ENCODE data around the gene CFDP1.

CFDP1 gene

GRCh38 chr16:75423723-75424104 is 9.6 kb downstream of the CFDP1 start:
- Histone ChIP-seq H3K27ac (replicated peaks) (no peak overlapping the region), H3K27me3 (ENCODE audit: insufficient read depth, poor library complexity, severe bottlenecking) (no peaks in the 10 kb centered on the region), H3K4me3 (replicated peaks; ENCODE audit: insufficient read depth, low read length) (no peak overlapping the region)
- TF ChIP-seq GABPA (IDR thresholded peaks at IDR 0.05; ENCODE audit: low read depth) = no peak
- TF ChIP-seq, protein P1, sequence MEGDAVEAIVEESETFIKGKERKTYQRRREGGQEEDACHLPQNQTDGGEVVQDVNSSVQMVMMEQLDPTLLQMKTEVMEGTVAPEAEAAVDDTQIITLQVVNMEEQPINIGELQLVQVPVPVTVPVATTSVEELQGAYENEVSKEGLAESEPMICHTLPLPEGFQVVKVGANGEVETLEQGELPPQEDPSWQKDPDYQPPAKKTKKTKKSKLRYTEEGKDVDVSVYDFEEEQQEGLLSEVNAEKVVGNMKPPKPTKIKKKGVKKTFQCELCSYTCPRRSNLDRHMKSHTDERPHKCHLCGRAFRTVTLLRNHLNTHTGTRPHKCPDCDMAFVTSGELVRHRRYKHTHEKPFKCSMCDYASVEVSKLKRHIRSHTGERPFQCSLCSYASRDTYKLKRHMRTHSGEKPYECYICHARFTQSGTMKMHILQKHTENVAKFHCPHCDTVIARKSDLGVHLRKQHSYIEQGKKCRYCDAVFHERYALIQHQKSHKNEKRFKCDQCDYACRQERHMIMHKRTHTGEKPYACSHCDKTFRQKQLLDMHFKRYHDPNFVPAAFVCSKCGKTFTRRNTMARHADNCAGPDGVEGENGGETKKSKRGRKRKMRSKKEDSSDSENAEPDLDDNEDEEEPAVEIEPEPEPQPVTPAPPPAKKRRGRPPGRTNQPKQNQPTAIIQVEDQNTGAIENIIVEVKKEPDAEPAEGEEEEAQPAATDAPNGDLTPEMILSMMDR (IDR thresholded peaks at IDR 0.05; ENCODE audit: insufficient read depth, low read length) = no peak
- TF ChIP-seq REST (IDR thresholded peaks at IDR 0.05; ENCODE audit: insufficient replicate concordance, low read depth) = no peak
- TF ChIP-seq POLR2AphosphoS5 (IDR thresholded peaks at IDR 0.05; ENCODE audit: low read depth) = no peak
- no peak for TF ChIP-seq SPI1 (IDR thresholded peaks at IDR 0.05; ENCODE audit: borderline replicate concordance, low read depth)
- no peak for DNase-seq (ENCODE audit: low read depth in 1 of 2, low spot score in 1 of 2)

- TF ChIP-seq GABPA (IDR thresholded peaks at IDR 0.05; ENCODE audit: low read depth) (no peak), SPI1 (IDR thresholded peaks at IDR 0.05; ENCODE audit: borderline replicate concordance, low read depth) (no peak)
- Histone ChIP-seq H3K27ac (replicated peaks) (peak overlapping the region; percentile 50), H3K4me3 (replicated peaks; ENCODE audit: insufficient read depth, low read length) (no peak overlapping the region), H3K27me3 (ENCODE audit: insufficient read depth, poor library complexity, severe bottlenecking) (no peaks in the 10 kb centered on the region)
- no peak for DNase-seq (ENCODE audit: low read depth in 1 of 2, low spot score in 1 of 2)
Observed at GRCh38 chr16:75421820-75422126, 11.5 kb downstream of the CFDP1 start.

DNA sequence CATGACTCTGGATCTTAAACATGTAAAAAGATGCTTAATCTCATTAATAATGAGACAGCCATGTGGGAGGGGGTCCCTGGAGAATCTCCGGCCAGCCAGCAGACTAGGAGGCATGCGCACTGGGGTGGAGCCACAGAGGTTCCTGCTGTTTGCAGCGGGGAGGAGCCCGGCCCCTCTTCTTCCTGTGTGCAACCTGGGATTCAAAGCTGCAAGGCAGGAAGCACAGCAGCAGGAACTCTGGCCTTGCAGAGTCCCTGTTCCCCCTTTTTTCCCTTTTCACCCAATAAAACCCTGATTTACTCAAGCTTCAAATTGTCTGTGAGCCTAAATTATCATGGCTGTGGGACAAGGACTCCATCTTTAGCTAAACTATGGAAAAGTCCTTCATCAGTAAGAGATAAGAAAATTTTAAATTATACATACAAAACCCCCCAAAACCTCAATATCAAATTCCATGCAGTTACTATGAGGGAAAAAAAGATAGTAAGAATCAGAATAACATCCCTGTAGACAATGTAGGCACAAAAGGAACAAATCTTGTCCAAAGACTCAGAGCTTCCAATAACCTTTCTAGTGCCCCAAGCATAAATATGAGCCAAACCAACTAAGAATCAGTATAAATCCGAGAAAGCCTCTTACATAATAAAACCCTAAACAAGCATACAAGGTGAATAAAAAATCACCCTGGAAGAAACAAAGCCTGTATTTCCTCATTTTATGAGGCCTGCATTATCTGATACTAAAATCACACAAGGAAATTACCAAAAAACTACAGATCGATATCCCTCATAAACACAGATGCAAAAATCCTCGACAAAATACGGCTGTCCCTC is 12.1 kb downstream of the CFDP1 start:
- Histone ChIP-seq H3K4me3 (replicated peaks; ENCODE audit: insufficient read depth, low read length) (peak overlapping the region; percentile 16; the same call in 1 of the 2 replicates), H3K27me3 (ENCODE audit: insufficient read depth, poor library complexity, severe bottlenecking) (no peaks in the 10 kb centered on the region), H3K27ac (replicated peaks) (peak overlapping the region; percentile 50)
- DNase-seq (ENCODE audit: low read depth in 1 of 2, low spot score in 1 of 2) = peak; percentile 38 to 76
- TF ChIP-seq POLR2AphosphoS5 (IDR thresholded peaks at IDR 0.05; ENCODE audit: low read depth) (0 out of 2 replicates have a peak, but pooled peaks have one; percentile 33), GABPA (IDR thresholded peaks at IDR 0.05; ENCODE audit: low read depth) (peak; percentile 69), REST (IDR thresholded peaks at IDR 0.05; ENCODE audit: insufficient replicate concordance, low read depth) (no peak), SPI1 (IDR thresholded peaks at IDR 0.05; ENCODE audit: borderline replicate concordance, low read depth) (peak; percentile 7; the same call in 1 of the 2 replicates)
- TF ChIP-seq, protein P1 (IDR thresholded peaks at IDR 0.05; ENCODE audit: insufficient read depth, low read length) = no peak

DNA sequence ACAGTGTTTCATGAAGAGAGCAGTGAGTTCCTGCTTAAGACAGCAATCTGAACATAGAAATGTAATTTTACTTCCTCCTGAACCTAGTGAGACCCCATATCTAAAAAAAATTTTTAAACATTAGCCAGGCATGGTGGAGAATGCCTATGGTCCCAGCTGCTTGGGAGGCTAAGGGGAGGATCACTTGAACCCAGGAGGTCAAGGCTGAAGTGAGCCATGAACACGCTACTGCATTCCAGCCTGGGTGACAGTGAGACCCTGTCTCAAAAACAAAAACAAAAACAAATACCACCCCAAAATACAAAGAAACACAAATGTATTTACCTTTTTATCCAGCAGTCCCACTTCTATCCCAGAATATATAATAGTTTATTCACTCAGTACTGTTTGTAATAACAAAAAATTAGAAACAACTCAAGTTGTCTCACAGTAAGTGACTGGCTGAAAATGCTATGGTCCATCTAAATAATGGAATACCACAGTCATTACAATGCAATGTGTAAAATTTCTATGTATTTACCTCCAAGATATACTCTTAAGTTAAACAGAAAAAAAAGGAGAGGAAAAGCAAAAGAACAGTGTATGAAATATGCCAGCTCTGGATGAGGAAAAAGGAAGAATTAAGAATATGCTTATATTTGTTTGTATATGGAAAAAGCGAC is 16.3 kb downstream of the CFDP1 start:
- DNase-seq (ENCODE audit: low read depth in 1 of 2, low spot score in 1 of 2) = no peak

More for the DNA sequence above, 16.3 kb downstream of the CFDP1 start:
- TF ChIP-seq, protein P1 (IDR thresholded peaks at IDR 0.05; ENCODE audit: insufficient read depth, low read length) = no peak
- TF ChIP-seq SPI1 (IDR thresholded peaks at IDR 0.05; ENCODE audit: borderline replicate concordance, low read depth) (no peak), REST (IDR thresholded peaks at IDR 0.05; ENCODE audit: insufficient replicate concordance, low read depth) (no peak), GABPA (IDR thresholded peaks at IDR 0.05; ENCODE audit: low read depth) (no peak), POLR2AphosphoS5 (IDR thresholded peaks at IDR 0.05; ENCODE audit: low read depth) (no peak)
- H3K27ac ChIP-seq (replicated peaks) = no peak overlapping the region
- H3K4me3 ChIP-seq (replicated peaks; ENCODE audit: insufficient read depth, low read length) = no peak overlapping the region
- no peaks in the 10 kb centered on the region for H3K27me3 ChIP-seq (ENCODE audit: insufficient read depth, poor library complexity, severe bottlenecking)
